Heart left ventricle (tissue), 13 donors: ENCODE measurements around the gene RTRAF.

Source experiments
- POLR2A ChIP-seq, 2 donors: fragments of 450-650 bp; IDR thresholded peaks; one replicate each; pipeline ENCODE4 v1.6.1; 2017; ENCODE audit warnings: antibody characterized with exemption in 2 of 2, mild to moderate bottlenecking in 2 of 2, moderate library complexity in 2 of 2
- TF ChIP-seq, protein P1 (sequence below), 12 donors: fragments of 200-600 bp; sonication (generic) in 4 of 12; IDR thresholded peaks; one replicate each; pipeline versions ENCODE4 v1.5.0 to v1.8.0; 2018 to 2022; ENCODE audit warnings: antibody characterized with exemption in 12 of 12, mild to moderate bottlenecking in 5 of 12
- donor health status: ischemic (EF 13 %, LVEDD 7.1; RV severe dilation, severe dysfunction).
- donor health status: DM: no; HTN: yes; CAD: no.
- donor health status: DM: no; HTN: no; CAD: no.
- donor health status: ischemic (EF 25% LVEDD 6.9; RV normal size, moderate dysfunction).
- donor health status: ischemic (EF 25% LVEDD 5.7; RV mildly dilated, moderate dysfunction).
- donor health status: ischemic (EF 35%, LVEDD 5.7; RV mildly dilated, moderate dysfunction).
- donor health status: nonischemic (EF 11% LVEDD 7.7; RV severe dilation, severe dysfunction).
- donor health status: DM: yes; HTN: yes; CAD: no.
- donor health status: PGD.
- donor health status: ischemic (EF 29% LVEDD 5.4; RV normal size, mild dysfunction).
- donor health status: nonischemic (EF 23%, LVEDD 6.1; RV moderate dilation, normal function).

DNA sequence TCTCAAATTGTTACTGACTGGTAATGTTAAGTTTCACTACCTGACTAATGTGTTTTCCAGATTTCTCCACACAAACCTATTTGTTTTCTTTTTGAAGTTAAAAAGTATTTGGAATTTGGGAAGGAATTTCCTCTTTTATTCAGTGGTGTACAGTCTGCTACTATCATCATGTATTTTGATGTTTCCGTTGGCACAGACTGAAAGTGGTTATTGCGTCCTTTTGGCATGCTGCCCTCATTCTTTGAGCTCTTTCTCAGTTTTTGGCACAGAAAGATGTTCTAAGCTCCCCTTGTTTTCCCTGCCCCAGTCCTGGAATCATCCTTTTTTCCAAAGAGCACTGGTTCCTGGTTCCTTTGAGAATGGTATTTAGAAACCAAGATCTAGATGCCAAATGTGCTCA, 31.4 kb upstream of the RTRAF start:
- TF ChIP-seq, protein P1, sequence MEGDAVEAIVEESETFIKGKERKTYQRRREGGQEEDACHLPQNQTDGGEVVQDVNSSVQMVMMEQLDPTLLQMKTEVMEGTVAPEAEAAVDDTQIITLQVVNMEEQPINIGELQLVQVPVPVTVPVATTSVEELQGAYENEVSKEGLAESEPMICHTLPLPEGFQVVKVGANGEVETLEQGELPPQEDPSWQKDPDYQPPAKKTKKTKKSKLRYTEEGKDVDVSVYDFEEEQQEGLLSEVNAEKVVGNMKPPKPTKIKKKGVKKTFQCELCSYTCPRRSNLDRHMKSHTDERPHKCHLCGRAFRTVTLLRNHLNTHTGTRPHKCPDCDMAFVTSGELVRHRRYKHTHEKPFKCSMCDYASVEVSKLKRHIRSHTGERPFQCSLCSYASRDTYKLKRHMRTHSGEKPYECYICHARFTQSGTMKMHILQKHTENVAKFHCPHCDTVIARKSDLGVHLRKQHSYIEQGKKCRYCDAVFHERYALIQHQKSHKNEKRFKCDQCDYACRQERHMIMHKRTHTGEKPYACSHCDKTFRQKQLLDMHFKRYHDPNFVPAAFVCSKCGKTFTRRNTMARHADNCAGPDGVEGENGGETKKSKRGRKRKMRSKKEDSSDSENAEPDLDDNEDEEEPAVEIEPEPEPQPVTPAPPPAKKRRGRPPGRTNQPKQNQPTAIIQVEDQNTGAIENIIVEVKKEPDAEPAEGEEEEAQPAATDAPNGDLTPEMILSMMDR (IDR thresholded peaks at IDR 0.05) = no peak
- TF ChIP-seq POLR2A (IDR thresholded peaks at IDR 0.05) = no peak
